Stomach (tissue), 4 donors: ENCODE results near the gene FES.

Experiments
- CTCF ChIP-seq, 7 experiments: fragments of 450-650 bp in 4 of 7; fragments of 200-600 bp in 3 of 7; sonication (generic) in 3 of 7; IDR thresholded peaks; one replicate each; pipeline ENCODE4 v1.5.1; 2016 to 2019; ENCODE audit warnings: antibody characterized with exemption in 7 of 7, control low read depth in 2 of 7, mild to moderate bottlenecking in 1 of 7
- EP300 ChIP-seq: sonication (generic); formaldehyde crosslinking; IDR thresholded peaks from one replicate; pipeline ENCODE4 v1.6.1; 2017; ENCODE audit warnings: antibody characterized with exemption
- POLR2A ChIP-seq, 4 donors: fragments of 450-650 bp; IDR thresholded peaks; one replicate each; pipeline ENCODE4 v1.6.1; 2016; ENCODE audit warnings: antibody characterized with exemption in 4 of 4, control low read depth in 2 of 4, mild to moderate bottlenecking in 1 of 4, moderate library complexity in 1 of 4
- POLR2AphosphoS5 ChIP-seq, 3 donors: sonication (generic); formaldehyde crosslinking; IDR thresholded peaks; one replicate each; pipeline ENCODE4 v1.6.1; 2016; ENCODE audit warnings: antibody characterized with exemption in 3 of 3

GRCh38 chr15:90911906-90912769, 27.8 kb downstream of the FES start:
- TF ChIP-seq CTCF (IDR thresholded peaks at IDR 0.05) (no peak), POLR2A (IDR thresholded peaks at IDR 0.05) (no peak), POLR2AphosphoS5 (IDR thresholded peaks at IDR 0.05) (no peak), EP300 (no peak)
